ENCODE measurements around the gene NOP10. TPM values are rescaled to one million over a fixed set of nuclear protein-coding genes. Genes with fewer than 3 reads are reported as not detected.

The NOP10 gene
- total and polyA plus RNA-seq, 2 donors (not counting 1 experiment from before 2014, with no cell fraction given), result 189 to 277 TPM

DNA sequence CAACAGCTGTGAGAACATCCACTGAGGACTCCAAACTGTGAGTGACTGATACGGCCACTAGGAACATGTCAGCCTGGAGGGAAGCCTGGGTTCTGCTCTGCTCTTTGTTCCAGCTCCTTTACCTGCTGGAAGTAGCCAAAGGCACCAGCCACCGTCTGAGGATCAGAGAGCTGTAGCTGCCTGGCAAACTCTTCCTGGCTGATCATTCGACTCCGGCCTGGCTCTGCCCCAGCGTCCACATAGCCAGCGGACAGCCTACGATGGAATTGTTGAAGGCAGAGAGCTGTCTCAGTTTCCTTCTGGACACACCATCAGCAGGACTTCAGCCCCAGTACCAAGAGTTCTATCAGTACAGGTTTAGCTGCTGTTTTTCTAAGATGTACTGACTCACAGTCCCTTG is 18.3 kb upstream of the NOP10 start:
- Histone ChIP-seq H3K79me2 (ENCODE audit: control insufficient read depth, insufficient read depth, low read length) (peaks cover 4% of the 10 kb centered on the region), H3K4me1 (ENCODE audit: control insufficient read depth, extremely low read depth, insufficient read depth, low read length) (no peaks in the 10 kb centered on the region), H3K27ac (ENCODE audit: insufficient read depth, low read length) (no peak overlapping the region), H3K27me3 (ENCODE audit: control insufficient read depth, insufficient read depth, low read length) (no peaks in the 10 kb centered on the region), H3K4me2 (ENCODE audit: extremely low read depth, insufficient read depth, low read length) (no peak overlapping the region), H3K36me3 (ENCODE audit: control insufficient read depth, insufficient read depth, low read length) (peaks cover 13% of the 10 kb centered on the region), H2AFZ (ENCODE audit: low read length) (no peak overlapping the region), H3K9me3 (ENCODE audit: control insufficient read depth, insufficient read depth, low read depth, low read length) (no peaks in the 10 kb centered on the region), H3K9ac (ENCODE audit: insufficient read depth, low read length) (no peak overlapping the region), H4K20me1 (ENCODE audit: control insufficient read depth, extremely low read depth, insufficient read depth, low read length) (no peaks in the 10 kb centered on the region), H3K4me3 (replicated peaks in 1 of 4; ENCODE audit: control extremely low read depth in 1 of 4, insufficient read depth in 1 of 4, low read depth in 3 of 4, low read length in 4 of 4) (no peak overlapping the region)
- no peak for DNase-seq (ENCODE audit: low read depth in 2 of 2)
- TF ChIP-seq EZH2 (IDR thresholded peaks at IDR 0.05; ENCODE audit: low read length, missing control alignments) (no peak), CTCF (conservative IDR thresholded peaks at IDR 0.05 in 1 of 2, IDR thresholded peaks at IDR 0.05 in 1 of 2; ENCODE audit: low read depth in 1 of 2, low read length in 2 of 2) (no peak)

- Histone ChIP-seq H3K4me3 (replicated peaks in 1 of 4; ENCODE audit: control extremely low read depth in 1 of 4, insufficient read depth in 1 of 4, low read depth in 3 of 4, low read length in 4 of 4) (no peak overlapping the region), H3K4me1 (ENCODE audit: control insufficient read depth, extremely low read depth, insufficient read depth, low read length) (no peaks in the 10 kb centered on the region), H3K9me3 (ENCODE audit: control insufficient read depth, insufficient read depth, low read depth, low read length) (no peaks in the 10 kb centered on the region), H2AFZ (ENCODE audit: low read length) (no peak overlapping the region), H3K4me2 (ENCODE audit: extremely low read depth, insufficient read depth, low read length) (no peak overlapping the region), H3K36me3 (ENCODE audit: control insufficient read depth, insufficient read depth, low read length) (peaks cover 13% of the 10 kb centered on the region), H3K9ac (ENCODE audit: insufficient read depth, low read length) (no peak overlapping the region), H3K27me3 (ENCODE audit: control insufficient read depth, insufficient read depth, low read length) (no peaks in the 10 kb centered on the region), H3K27ac (ENCODE audit: insufficient read depth, low read length) (no peak overlapping the region), H4K20me1 (ENCODE audit: control insufficient read depth, extremely low read depth, insufficient read depth, low read length) (no peaks in the 10 kb centered on the region), H3K79me2 (ENCODE audit: control insufficient read depth, insufficient read depth, low read length) (no peaks in the 10 kb centered on the region)
- no peak for TF ChIP-seq CTCF (conservative IDR thresholded peaks at IDR 0.05 in 1 of 2, IDR thresholded peaks at IDR 0.05 in 1 of 2; ENCODE audit: low read depth in 1 of 2, low read length in 2 of 2)
- no peak for TF ChIP-seq EZH2 (IDR thresholded peaks at IDR 0.05; ENCODE audit: low read length, missing control alignments)
- DNase-seq (ENCODE audit: low read depth in 2 of 2), result no peak
Measured at GRCh38 chr15:34360298-34360697, 17.4 kb upstream of the NOP10 start.

DNA sequence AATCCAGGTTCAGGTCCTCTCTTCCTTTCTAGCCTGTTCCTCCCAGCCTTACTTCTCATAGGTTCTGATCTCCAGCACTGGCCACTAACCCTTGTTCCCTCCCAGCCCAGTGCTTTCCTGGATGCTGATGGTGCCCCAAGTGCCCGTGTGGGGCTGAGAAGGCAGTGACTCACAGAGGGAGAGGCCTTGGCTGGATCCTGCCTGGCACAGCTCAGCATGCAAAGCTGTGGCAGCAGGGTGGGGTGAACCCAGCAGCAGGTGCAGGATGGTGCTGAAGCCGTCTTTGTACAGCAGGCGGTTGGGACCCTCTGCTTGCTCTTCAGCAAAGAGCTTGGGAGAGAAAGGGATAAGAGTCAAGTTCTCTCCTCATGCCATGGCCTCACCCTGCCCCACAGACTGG is 16.5 kb upstream of the NOP10 start:
- Histone ChIP-seq H3K27me3 (ENCODE audit: control insufficient read depth, insufficient read depth, low read length) (no peaks in the 10 kb centered on the region), H3K9me3 (ENCODE audit: control insufficient read depth, insufficient read depth, low read depth, low read length) (no peaks in the 10 kb centered on the region), H3K27ac (ENCODE audit: insufficient read depth, low read length) (no peak overlapping the region), H2AFZ (ENCODE audit: low read length) (no peak overlapping the region), H3K4me1 (ENCODE audit: control insufficient read depth, extremely low read depth, insufficient read depth, low read length) (no peaks in the 10 kb centered on the region), H3K4me3 (replicated peaks in 1 of 4; ENCODE audit: control extremely low read depth in 1 of 4, insufficient read depth in 1 of 4, low read depth in 3 of 4, low read length in 4 of 4) (no peak overlapping the region), H3K79me2 (ENCODE audit: control insufficient read depth, insufficient read depth, low read length) (no peaks in the 10 kb centered on the region), H3K4me2 (ENCODE audit: extremely low read depth, insufficient read depth, low read length) (no peak overlapping the region), H3K36me3 (ENCODE audit: control insufficient read depth, insufficient read depth, low read length) (peaks cover 13% of the 10 kb centered on the region), H3K9ac (ENCODE audit: insufficient read depth, low read length) (no peak overlapping the region), H4K20me1 (ENCODE audit: control insufficient read depth, extremely low read depth, insufficient read depth, low read length) (no peaks in the 10 kb centered on the region)
- TF ChIP-seq EZH2 (IDR thresholded peaks at IDR 0.05; ENCODE audit: low read length, missing control alignments) (no peak), CTCF (conservative IDR thresholded peaks at IDR 0.05 in 1 of 2, IDR thresholded peaks at IDR 0.05 in 1 of 2; ENCODE audit: low read depth in 1 of 2, low read length in 2 of 2) (no peak)
- no peak for DNase-seq (ENCODE audit: low read depth in 2 of 2)

Measured in fibroblast of lung (primary cell).